K562 (cell line): ENCODE results near the gene NFATC3. TPM values are rescaled to one million over a fixed set of nuclear protein-coding genes. Genes with fewer than 3 reads are reported as not detected.

ENCODE experiments used
- ATAC-seq: fragments of 200-7000 bp; cut with Tn5 transposase; 3 replicates; pipeline ENCODE4 v1.9.1; 2020; ENCODE audit warnings: moderate library complexity
- BruUV-seq: library from RNA; stranded (reverse); fragments of 400-500 nt; replicated peaks from 2 replicates; lab custom pipeline; 2021; lab: Mats Ljungman, UMichigan
- CTCF ChIA-PET: fragments of 300-600 bp; formaldehyde crosslinking; extraction: SDS; loops from one replicate; lab custom pipeline; 2021; ENCODE audit warnings: low intra/inter-chr PET ratio; lab: Yijun Ruan, JAX
- POLR2A ChIA-PET: fragments of 300-600, 350-650 bp; sonication (Branson Sonifier 250); formaldehyde crosslinking; extraction: SDS; loops from one replicate; lab custom pipeline; 2021; ENCODE audit warnings: antibody characterized with exemption, inconsistent platforms; lab: Yijun Ruan, JAX
- DNase-seq, 4 experiments: peaks; one replicate each; pipeline versions ENCODE4 v3.0.0 to v3.0.0-alpha.2; 2011 to 2018; ENCODE audit warnings: low spot score in 3 of 4, mixed read lengths in 3 of 4; ENCODE audit errors: extremely low read depth in 1 of 4
- FAIRE-seq: peaks from 2 replicates; lab custom pipeline; 2011; peaks lifted over from hg19 to GRCh38; lab: Jason Lieb, UNC
- H2AFZ ChIP-seq: 2 replicates; pipeline ENCODE4 v1.6.0; 2011; ENCODE audit warnings: low read depth, low read length, control low read depth, inconsistent platforms
- H3K27ac ChIP-seq: fragments of 200-600 bp; 3 replicates; pipeline ENCODE4 v1.8.0; 2011; ENCODE audit warnings: low read depth, mild to moderate bottlenecking, control low read depth, inconsistent platforms, low read length, moderate library complexity, mixed read lengths; ENCODE audit errors: extremely low read depth
- H3K27me3 ChIP-seq, 2 experiments: fragments of 300-600 bp in 1 of 2; 2 replicates in 1 of 2; 3 replicates in 1 of 2; pipeline versions ENCODE4 v1.6.0 to v1.8.0; 2011; ENCODE audit warnings: inconsistent platforms in 2 of 2, low read length in 2 of 2, mild to moderate bottlenecking in 1 of 2, mixed read lengths in 1 of 2, moderate library complexity in 1 of 2; ENCODE audit not compliant: control insufficient read depth in 2 of 2, insufficient read depth in 2 of 2
- H3K36me3 ChIP-seq: fragments of 300-600 bp; 3 replicates; pipeline ENCODE4 v1.8.0; 2011; ENCODE audit warnings: mild to moderate bottlenecking, low read length, inconsistent platforms; ENCODE audit not compliant: control insufficient read depth, insufficient read depth
- H3K4me1 ChIP-seq, 2 experiments: fragments of 200-600 bp in 1 of 2; replicated peaks in 1 of 2; 2 replicates in 1 of 2; 3 replicates in 1 of 2; pipeline versions ENCODE4 v1.5.1 to v1.8.0; 2011; ENCODE audit warnings: inconsistent platforms in 2 of 2, low read length in 2 of 2, mild to moderate bottlenecking in 1 of 2, mixed read lengths in 1 of 2, moderate library complexity in 1 of 2; ENCODE audit not compliant: control insufficient read depth in 2 of 2, insufficient read depth in 2 of 2
- H3K4me2 ChIP-seq: 2 replicates; pipeline ENCODE4 v1.6.1; 2011; ENCODE audit warnings: low read length, control low read depth, inconsistent platforms, mixed read lengths; ENCODE audit not compliant: insufficient read depth
- H3K4me3 ChIP-seq: fragments of 200-600 bp; sonication (generic), shearing (Covaris generic); 2 replicates; pipeline ENCODE4 v1.5.1; 2016; ENCODE audit warnings: control low read depth, inconsistent platforms
- H3K79me2 ChIP-seq: fragments of 200-600 bp; 3 replicates; pipeline ENCODE4 v1.8.0; 2011; ENCODE audit warnings: low read length, inconsistent platforms; ENCODE audit not compliant: control insufficient read depth, insufficient read depth
- H3K9ac ChIP-seq, 2 experiments: 2 replicates each; pipeline versions ENCODE4 v1.6.0 to v1.6.1; 2011; ENCODE audit warnings: low read depth in 2 of 2, low read length in 2 of 2, control low read depth in 1 of 2, inconsistent platforms in 1 of 2, mild to moderate bottlenecking in 1 of 2, mixed read lengths in 1 of 2; ENCODE audit not compliant: insufficient read depth in 1 of 2
- H3K9me1 ChIP-seq: one replicate; pipeline ENCODE4 v1.6.0; 2011; ENCODE audit warnings: inconsistent platforms, mild to moderate bottlenecking, low read length, moderate library complexity; ENCODE audit not compliant: control insufficient read depth, insufficient read depth
- H3K9me3 ChIP-seq: replicated peaks from 2 replicates; pipeline ENCODE4 v1.5.1; 2011; ENCODE audit warnings: low read depth, low read length, inconsistent platforms; ENCODE audit not compliant: control insufficient read depth, insufficient read depth
- H4K20me1 ChIP-seq: replicated peaks from 2 replicates; pipeline ENCODE4 v1.6.1; 2011; ENCODE audit warnings: low read length, inconsistent platforms, mixed read lengths; ENCODE audit not compliant: control insufficient read depth, insufficient read depth
- CEBPB ChIP-seq: fragments of 450-650 bp; IDR thresholded peaks from 2 replicates; pipeline ENCODE4 v1.6.1; 2016; ENCODE audit warnings: missing genetic modification characterization, missing compliant biosample characterization
- CTCF ChIP-seq, 3 experiments: IDR thresholded peaks in 2 of 3; conservative IDR thresholded peaks in 1 of 3; 2 replicates each; pipeline ENCODE4 v1.5.1; 2011 to 2012; ENCODE audit warnings: low read length in 3 of 3, mild to moderate bottlenecking in 3 of 3, control low read depth in 2 of 3, improper control_type of control experiment in 1 of 3, inconsistent platforms in 1 of 3, low read depth in 1 of 3, mixed read lengths in 1 of 3, moderate library complexity in 1 of 3; ENCODE audit not compliant: insufficient read depth in 2 of 3
- FOS ChIP-seq: IDR thresholded peaks from 3 replicates; pipeline ENCODE4 v1.6.1; 2011; ENCODE audit not compliant: insufficient read length; ENCODE audit errors: extremely low read depth
- LARP7 ChIP-seq: fragments of 450-650 bp; IDR thresholded peaks from 2 replicates; pipeline ENCODE4 v1.6.1; 2016
- SMAD4 ChIP-seq: fragments of 250-450 bp; sonication (Bioruptor Pico); conservative IDR thresholded peaks from 2 replicates; pipeline ENCODE4 v1.8.0; 2021; ENCODE audit warnings: inconsistent platforms, mild to moderate bottlenecking, moderate library complexity
- SMC3 ChIP-seq: conservative IDR thresholded peaks from 2 replicates; pipeline ENCODE4 v1.6.1; 2011; ENCODE audit warnings: low read depth, low read length, improper control_type of control experiment; ENCODE audit not compliant: insufficient read depth
- ZKSCAN3 ChIP-seq: fragments of 250-450 bp; sonication (Bioruptor Pico); IDR thresholded peaks from 2 replicates; pipeline ENCODE4 v1.4.0; 2020
- ZNF431 ChIP-seq: sonication (generic); formaldehyde crosslinking; IDR thresholded peaks from 2 replicates; pipeline ENCODE4 v1.8.0; 2022; ENCODE audit warnings: mild to moderate bottlenecking, missing genetic modification reagents
- ZNF589 ChIP-seq: fragments of 200-800 bp; sonication (Bioruptor generic); IDR thresholded peaks from 2 replicates; pipeline ENCODE4 v1.6.1; 2016; ENCODE audit warnings: low read depth, missing genetic modification characterization, missing compliant biosample characterization
- ZNF830 ChIP-seq: fragments of 250-450 bp; sonication (Bioruptor Pico); IDR thresholded peaks from 2 replicates; pipeline ENCODE4 v1.5.0; 2021; ENCODE audit warnings: mild to moderate bottlenecking
- WGBS: fragments of 100-300 bp; shearing (Covaris generic); methylation state at CpG from one replicate; pipeline ENCODE4 v1.1.6; 2016; ENCODE audit warnings: low coverage, mixed read lengths; ENCODE audit not compliant: insufficient coverage; ENCODE audit errors: missing lambda C conversion rate; 5-methylcytosine and 5-hydroxymethylcytosine counted together
- in situ Hi-C: fragments of 300-500 bp; cut with MboI; formaldehyde crosslinking; loops from 4 replicates; pipeline ENCODE4 v1.15.0; 2018; ENCODE audit warnings: inconsistent platforms, mixed read lengths
- intact Hi-C: fragments of 100-400 bp; cut with micrococcal nuclease; formaldehyde crosslinking; loops from 2 replicates; pipeline ENCODE4 v1.14.2; 2022
- polyA plus RNA-seq, 8 experiments: library from polyadenylated mRNA; depleted of rRNA in 4 of 8; stranded (reverse) in 5 of 8; unstranded in 3 of 8; fragments of >200 nt; fragmentation: Nextera tagmentation in 2 of 8; fragmentation: Illumina TruSeq in 1 of 8; extraction: Ambion mirVana in 2 of 8; extraction: Trizol in 1 of 8; gene quantifications; 2 replicates each; pipeline versions ENCODE4 v1.2.1 to v1.2.3, GENCODE V29; 2011 to 2014; ENCODE audit warnings: inconsistent platforms in 1 of 8, missing spikeins in 1 of 8
- total RNA-seq, 7 experiments: library from RNA; depleted of rRNA in 6 of 7; stranded (reverse); fragments of >200 nt in 6 of 7; fragmentation: Illumina TruSeq in 2 of 7; extraction: Trizol in 2 of 7; gene quantifications; 2 replicates each; pipeline versions ENCODE4 v1.2.1 to v1.2.3, GENCODE V29; 2011 to 2021; ENCODE audit warnings: low replicate concordance in 1 of 7
- TF ChIP-seq, protein P1 (sequence below): sonication (generic); formaldehyde crosslinking; IDR thresholded peaks from 2 replicates; pipeline ENCODE4 v1.8.0; 2022; ENCODE audit warnings: mild to moderate bottlenecking, missing genetic modification reagents

Gene NFATC3
- total and polyA plus RNA-seq, 9 of the 15 experiments (the other 6 are each of a cell fraction or from before 2014, with no cell fraction given) = 15.7 to 98.4 (median 59.4) TPM

GRCh38 chr16:68255712-68256111 is 170.5 kb downstream of the NFATC3 start:
- 0 out of 2 replicates have a peak, but pooled peaks cover 3% of the 10 kb centered on the region for H4K20me1 ChIP-seq
- FAIRE-seq (no peak), ATAC-seq (no peak), DNase-seq (no peak)
- ChIA-PET POLR2A (interaction anchor here (1.8 kb wide), 1 partner anchor 8 kb away, joined by 12 read pairs; the partner anchor contains the start of gene SLC7A6), CTCF (no interaction called here)
- BruUV-seq = no TSS peak
- in situ Hi-C loops = no loop called here
- no peaks in the 10 kb centered on the region for H3K9me3 ChIP-seq
- H3K4me2 ChIP-seq = no peak overlapping the region
- H2AFZ ChIP-seq = no peak overlapping the region
- 90% methylated on average over 15 of the region's 18 CpGs for WGBS
- no peak overlapping the region for H3K27ac ChIP-seq
- H3K79me2 ChIP-seq = no peaks in the 10 kb centered on the region
- intact Hi-C loops = no loop called here
- H3K4me1 ChIP-seq = peaks cover 0 to 3% of the 10 kb centered on the region in 2 experiments; a peak in 1 of 5 replicates
- H3K36me3 ChIP-seq = peaks cover 20% of the 10 kb centered on the region; the same call in 2 of the 3 replicates
- no peaks in the 10 kb centered on the region for H3K27me3 ChIP-seq
- H3K9ac ChIP-seq = 0 out of 4 replicates have a peak overlapping the region, but pooled peaks of 1 of the 2 experiments have one; percentile 38
- no peak overlapping the region for H3K4me3 ChIP-seq
- peaks cover 4% of the 10 kb centered on the region for H3K9me1 ChIP-seq
- TF ChIP-seq, protein P1, sequence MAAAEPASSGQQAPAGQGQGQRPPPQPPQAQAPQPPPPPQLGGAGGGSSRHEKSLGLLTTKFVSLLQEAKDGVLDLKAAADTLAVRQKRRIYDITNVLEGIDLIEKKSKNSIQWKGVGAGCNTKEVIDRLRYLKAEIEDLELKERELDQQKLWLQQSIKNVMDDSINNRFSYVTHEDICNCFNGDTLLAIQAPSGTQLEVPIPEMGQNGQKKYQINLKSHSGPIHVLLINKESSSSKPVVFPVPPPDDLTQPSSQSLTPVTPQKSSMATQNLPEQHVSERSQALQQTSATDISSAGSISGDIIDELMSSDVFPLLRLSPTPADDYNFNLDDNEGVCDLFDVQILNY = no peak
- TF ChIP-seq ZKSCAN3 (CRISPR knock-in tag) = no peak
- no peak for TF ChIP-seq CTCF (IDR thresholded peaks at IDR 0.05 in 2 of 3, conservative IDR thresholded peaks at IDR 0.05 in 1 of 3; ENCODE audit: insufficient read depth in 2 of 3, low read depth in 1 of 3, low read length in 3 of 3)
- TF ChIP-seq SMC3 = no peak
- TF ChIP-seq ZNF830 = no peak
- no peak for TF ChIP-seq ZNF589 (CRISPR knock-in tag)
- TF ChIP-seq LARP7 = no peak
- TF ChIP-seq ZNF431 (CRISPR knock-in tag) = no peak
- no peak for TF ChIP-seq CEBPB
- no peak for TF ChIP-seq FOS
- no peak for TF ChIP-seq SMAD4 (CRISPR knock-in tag)
